ENCODE data around the gene POU3F2.

The POU3F2 gene

DNA sequence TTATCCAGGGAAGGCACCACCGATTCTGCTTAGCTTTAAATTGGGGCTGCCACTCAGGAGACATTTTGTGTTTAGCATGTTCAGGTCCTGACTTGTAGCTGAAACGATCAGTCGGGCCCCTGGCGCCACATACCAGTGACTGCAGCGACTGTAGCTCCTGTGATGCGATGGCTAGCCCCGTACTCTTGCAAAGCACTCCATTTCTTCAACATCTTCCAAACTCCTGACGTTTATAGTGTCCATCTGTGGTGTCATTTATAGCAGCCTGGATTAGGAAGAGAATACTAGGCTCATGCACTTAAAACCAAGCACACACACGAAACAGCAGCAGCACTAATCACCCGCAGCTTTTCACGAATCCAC is 13.0 kb downstream of the POU3F2 start:
- Histone ChIP-seq H3K9ac (ENCODE audit: low read length) (no peak overlapping the region), H3K27ac (ENCODE audit: low read depth, low read length) (no peak overlapping the region), H3K27me3 (ENCODE audit: control insufficient read depth in 1 of 2, insufficient read depth in 2 of 2, low read length in 2 of 2) (peaks cover 58 to 64% of the 10 kb centered on the region in 2 donors), H3K4me1 (ENCODE audit: insufficient read depth, low read length) (peaks cover 23% of the 10 kb centered on the region), H3K4me3 (ENCODE audit: low read depth in 1 of 2, low read length in 2 of 2) (no peak overlapping the region), H3K36me3 (ENCODE audit: insufficient read depth, low read length) (no peaks in the 10 kb centered on the region), H3K9me3 (ENCODE audit: low read length) (no peaks in the 10 kb centered on the region)

DNA sequence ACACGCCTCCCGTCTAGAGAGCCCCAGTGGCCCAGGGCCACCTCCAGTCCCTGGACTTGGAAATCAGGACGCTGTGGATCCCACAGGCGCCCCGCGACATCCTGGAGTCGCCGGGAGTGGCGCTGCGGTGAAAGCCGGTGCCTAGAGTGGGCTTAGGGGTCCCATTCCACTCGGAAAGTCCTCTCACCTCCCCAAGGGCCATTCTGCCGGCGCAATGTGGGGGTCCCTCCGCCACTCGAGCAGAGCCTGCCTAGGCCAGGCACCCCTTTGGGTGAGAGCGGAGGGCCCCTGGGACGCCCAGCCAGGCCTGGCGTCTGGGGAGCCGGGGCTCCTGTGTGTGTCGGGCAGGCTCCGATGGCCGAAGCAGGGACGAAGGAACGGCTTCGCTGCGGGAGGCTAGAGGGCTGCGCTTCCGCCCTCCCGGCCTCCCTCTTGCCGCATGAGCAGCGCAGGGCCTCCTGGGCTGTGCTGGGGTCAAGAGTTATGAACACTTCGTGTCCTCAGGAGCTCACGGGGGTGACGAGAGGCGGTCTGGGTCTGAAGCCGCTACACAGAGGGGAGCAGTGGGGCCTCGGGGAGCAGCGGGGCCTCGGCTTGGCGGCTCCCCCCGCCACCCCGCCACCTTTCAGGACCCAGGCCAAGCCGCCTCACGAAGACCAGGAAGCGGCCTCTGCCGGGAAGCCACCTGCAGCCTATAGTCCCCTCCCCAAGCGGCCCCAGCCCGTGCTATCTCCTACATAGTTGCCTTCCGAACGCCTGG is 13.6 kb downstream of the POU3F2 start:
- no peak overlapping the region for H3K9ac ChIP-seq (ENCODE audit: low read length)
- peaks cover 23% of the 10 kb centered on the region for H3K4me1 ChIP-seq (ENCODE audit: insufficient read depth, low read length)
- no peaks in the 10 kb centered on the region for H3K9me3 ChIP-seq (ENCODE audit: low read length)
- H3K36me3 ChIP-seq (ENCODE audit: insufficient read depth, low read length): no peaks in the 10 kb centered on the region
- peak overlapping the region in 1 of 2 donors; percentile 16 for H3K4me3 ChIP-seq (ENCODE audit: low read depth in 1 of 2, low read length in 2 of 2)
- H3K27me3 ChIP-seq (ENCODE audit: control insufficient read depth in 1 of 2, insufficient read depth in 2 of 2, low read length in 2 of 2): peaks cover 53 to 59% of the 10 kb centered on the region in 2 donors
- no peak overlapping the region for H3K27ac ChIP-seq (ENCODE audit: low read depth, low read length)

DNA sequence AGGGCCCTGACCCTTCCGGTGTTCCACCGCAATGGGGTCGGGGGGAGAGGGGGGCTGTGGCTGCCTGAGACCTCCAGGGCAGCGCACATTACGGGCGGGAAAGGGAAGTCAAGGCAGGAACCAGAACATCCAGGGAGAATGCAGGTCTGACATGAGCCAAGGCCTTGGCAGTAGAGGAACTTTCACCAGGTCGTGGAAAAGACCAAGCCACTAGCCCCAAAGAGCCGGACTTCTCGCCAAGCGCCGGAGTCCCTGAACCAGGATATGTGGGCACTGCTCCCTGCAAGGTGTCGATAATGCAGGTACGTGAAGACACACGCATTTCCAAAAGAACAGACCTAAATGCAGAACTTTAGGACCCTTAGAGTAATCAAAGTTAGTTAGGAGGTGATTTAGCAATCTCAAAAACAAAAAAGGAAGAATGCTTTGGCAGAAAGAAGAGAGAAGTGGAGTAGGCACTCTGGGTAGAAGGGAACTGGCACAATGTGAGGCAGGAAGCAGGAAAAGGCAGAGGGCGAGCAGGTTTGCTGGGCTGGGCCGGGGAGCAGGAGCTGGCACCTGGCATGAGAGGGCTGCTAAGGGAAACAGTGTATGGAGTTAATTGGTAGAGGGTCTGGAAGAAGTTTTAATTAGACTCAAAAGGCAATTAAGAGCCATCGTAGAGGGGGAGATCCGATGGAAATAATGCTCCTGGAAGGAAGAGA is 14.3 kb downstream of the POU3F2 start:
- no peak overlapping the region for H3K9ac ChIP-seq (ENCODE audit: low read length)
- H3K4me3 ChIP-seq (ENCODE audit: low read depth in 1 of 2, low read length in 2 of 2): no peak overlapping the region
- peaks cover 45 to 51% of the 10 kb centered on the region in 2 donors for H3K27me3 ChIP-seq (ENCODE audit: control insufficient read depth in 1 of 2, insufficient read depth in 2 of 2, low read length in 2 of 2)

DNA sequence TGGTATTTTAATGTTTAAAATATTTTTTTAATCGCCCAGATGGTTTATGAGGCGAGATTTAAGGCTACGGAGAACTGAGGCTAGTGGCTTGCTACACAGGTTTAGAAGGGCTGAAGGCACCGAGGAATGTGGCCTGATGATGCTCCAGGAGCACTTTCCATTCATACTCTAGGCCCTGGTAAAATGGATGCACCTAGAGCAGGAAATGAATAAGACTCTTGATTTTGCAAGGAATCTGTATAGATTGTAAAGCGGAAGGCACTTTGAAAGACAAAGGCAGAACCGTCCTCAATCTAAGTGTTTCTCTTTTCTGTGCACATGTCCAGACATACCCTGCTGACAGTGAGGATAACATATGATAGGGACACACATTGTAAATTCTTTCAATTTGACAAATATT is 30.1 kb downstream of the POU3F2 start:
- Histone ChIP-seq H3K9me3 (ENCODE audit: low read length) (no peaks in the 10 kb centered on the region), H3K27ac (ENCODE audit: low read depth, low read length) (no peak overlapping the region), H3K4me3 (ENCODE audit: low read depth in 1 of 2, low read length in 2 of 2) (no peak overlapping the region), H3K4me1 (ENCODE audit: insufficient read depth, low read length) (no peaks in the 10 kb centered on the region), H3K9ac (ENCODE audit: low read length) (no peak overlapping the region), H3K27me3 (ENCODE audit: control insufficient read depth in 1 of 2, insufficient read depth in 2 of 2, low read length in 2 of 2) (no peaks in the 10 kb centered on the region), H3K36me3 (ENCODE audit: insufficient read depth, low read length) (no peaks in the 10 kb centered on the region)

More for the DNA sequence above, 14.3 kb downstream of the POU3F2 start:
- Histone ChIP-seq H3K4me1 (ENCODE audit: insufficient read depth, low read length) (peaks cover 23% of the 10 kb centered on the region), H3K27ac (ENCODE audit: low read depth, low read length) (no peak overlapping the region), H3K36me3 (ENCODE audit: insufficient read depth, low read length) (no peaks in the 10 kb centered on the region), H3K9me3 (ENCODE audit: low read length) (no peaks in the 10 kb centered on the region)

DNA sequence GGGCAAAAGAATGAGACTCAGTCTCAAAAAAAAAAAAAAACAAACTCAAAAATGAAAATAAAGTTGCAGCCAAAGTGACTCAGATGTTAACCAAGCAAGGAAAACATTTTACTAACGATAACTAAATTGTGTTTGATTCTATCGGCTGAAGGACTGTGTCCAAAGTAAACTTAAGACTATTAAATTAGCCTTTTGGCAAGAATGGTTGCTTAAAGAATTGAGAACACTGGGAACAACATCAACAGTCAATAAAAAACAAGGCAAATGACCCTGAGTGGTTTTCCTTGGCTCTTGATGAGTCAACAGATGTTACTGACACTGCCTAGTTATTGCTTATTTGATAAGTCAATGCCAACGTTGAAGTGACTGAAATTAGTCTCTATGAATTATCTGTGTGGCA is 36.7 kb downstream of the POU3F2 start:
- H3K36me3 ChIP-seq (ENCODE audit: insufficient read depth, low read length): peaks cover 4% of the 10 kb centered on the region

DNA sequence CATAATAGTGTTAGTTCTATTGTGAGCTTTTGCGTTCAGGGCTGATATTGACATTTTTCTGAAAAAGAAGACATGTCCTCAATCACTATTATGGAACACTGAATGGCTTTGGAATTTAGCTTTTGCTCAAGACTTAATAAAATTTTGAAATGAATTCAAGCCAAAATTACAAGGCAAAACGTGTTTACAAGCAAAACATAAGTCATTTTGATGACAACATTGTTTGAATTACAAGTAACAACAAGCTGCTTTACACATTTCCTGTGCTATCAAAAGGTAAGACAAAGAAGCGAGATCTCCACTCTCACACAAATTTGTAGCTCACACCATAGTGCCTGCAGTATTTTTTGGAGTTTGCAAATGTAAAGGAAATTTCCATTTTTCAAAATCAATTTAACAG is 37.4 kb downstream of the POU3F2 start:
- H3K27ac ChIP-seq (ENCODE audit: low read depth, low read length): no peak overlapping the region

More for the DNA sequence above, 36.7 kb downstream of the POU3F2 start:
- no peak overlapping the region for H3K9ac ChIP-seq (ENCODE audit: low read length)
- no peaks in the 10 kb centered on the region for H3K9me3 ChIP-seq (ENCODE audit: low read length)
- no peaks in the 10 kb centered on the region for H3K27me3 ChIP-seq (ENCODE audit: control insufficient read depth in 1 of 2, insufficient read depth in 2 of 2, low read length in 2 of 2)
- H3K27ac ChIP-seq (ENCODE audit: low read depth, low read length): no peak overlapping the region
- no peaks in the 10 kb centered on the region for H3K4me1 ChIP-seq (ENCODE audit: insufficient read depth, low read length)
- no peak overlapping the region for H3K4me3 ChIP-seq (ENCODE audit: low read depth in 1 of 2, low read length in 2 of 2)

DNA sequence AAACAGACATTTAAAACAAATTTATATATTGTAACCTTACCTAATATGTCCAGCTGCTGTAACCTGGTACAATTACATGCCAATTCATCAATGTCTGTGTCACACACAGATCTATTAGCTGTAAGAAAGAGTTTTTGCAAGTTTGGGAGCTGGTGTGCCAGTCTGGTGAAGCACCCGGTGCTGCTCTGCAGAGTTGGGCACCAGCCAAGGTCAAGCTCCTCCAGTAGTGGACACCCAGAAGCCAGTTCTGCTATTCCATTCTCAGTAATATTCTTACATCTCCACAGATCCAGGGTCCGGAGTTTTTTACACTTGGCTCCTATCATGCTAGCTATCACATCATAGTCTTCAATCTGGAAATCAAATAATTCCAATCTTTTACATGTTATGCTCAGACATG is 41.0 kb downstream of the POU3F2 start:
- no peaks in the 10 kb centered on the region for H3K9me3 ChIP-seq (ENCODE audit: low read length)
- no peak overlapping the region for H3K4me3 ChIP-seq (ENCODE audit: low read depth in 1 of 2, low read length in 2 of 2)
- H3K4me1 ChIP-seq (ENCODE audit: insufficient read depth, low read length): no peaks in the 10 kb centered on the region
- H3K36me3 ChIP-seq (ENCODE audit: insufficient read depth, low read length): peaks cover 4% of the 10 kb centered on the region
- no peak overlapping the region for H3K27ac ChIP-seq (ENCODE audit: low read depth, low read length)
- no peak overlapping the region for H3K9ac ChIP-seq (ENCODE audit: low read length)
- H3K27me3 ChIP-seq (ENCODE audit: control insufficient read depth in 1 of 2, insufficient read depth in 2 of 2, low read length in 2 of 2): no peaks in the 10 kb centered on the region

More for the DNA sequence above, 37.4 kb downstream of the POU3F2 start:
- H3K9ac ChIP-seq (ENCODE audit: low read length): no peak overlapping the region
- H3K27me3 ChIP-seq (ENCODE audit: control insufficient read depth in 1 of 2, insufficient read depth in 2 of 2, low read length in 2 of 2): no peaks in the 10 kb centered on the region
- H3K4me3 ChIP-seq (ENCODE audit: low read depth in 1 of 2, low read length in 2 of 2): no peak overlapping the region
- H3K36me3 ChIP-seq (ENCODE audit: insufficient read depth, low read length): peaks cover 4% of the 10 kb centered on the region
- H3K9me3 ChIP-seq (ENCODE audit: low read length): no peaks in the 10 kb centered on the region
- H3K4me1 ChIP-seq (ENCODE audit: insufficient read depth, low read length): no peaks in the 10 kb centered on the region

DNA sequence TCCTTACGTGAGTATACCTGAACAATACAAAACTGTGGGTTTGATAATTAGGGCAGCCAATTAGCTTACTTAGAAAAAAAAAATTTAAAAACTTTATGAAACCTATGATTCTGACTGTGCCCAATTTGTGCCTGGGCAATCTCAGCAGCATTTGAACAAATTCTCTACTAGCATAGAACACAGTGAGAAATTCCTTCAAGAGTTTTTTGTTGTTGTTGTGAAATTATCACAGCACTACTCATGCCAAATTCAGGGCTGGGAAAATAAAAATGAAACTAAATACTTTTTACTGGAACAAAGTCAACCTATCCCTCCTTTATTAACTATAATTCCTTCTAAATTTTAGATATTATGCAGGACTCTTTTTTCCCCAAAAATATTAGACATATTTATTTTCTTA is 42.9 kb downstream of the POU3F2 start:
- Histone ChIP-seq H3K9ac (ENCODE audit: low read length) (no peak overlapping the region), H3K27ac (ENCODE audit: low read depth, low read length) (no peak overlapping the region), H3K9me3 (ENCODE audit: low read length) (no peaks in the 10 kb centered on the region), H3K27me3 (ENCODE audit: control insufficient read depth in 1 of 2, insufficient read depth in 2 of 2, low read length in 2 of 2) (no peaks in the 10 kb centered on the region), H3K4me1 (ENCODE audit: insufficient read depth, low read length) (no peaks in the 10 kb centered on the region), H3K4me3 (ENCODE audit: low read depth in 1 of 2, low read length in 2 of 2) (no peak overlapping the region), H3K36me3 (ENCODE audit: insufficient read depth, low read length) (peaks cover 4% of the 10 kb centered on the region)

DNA sequence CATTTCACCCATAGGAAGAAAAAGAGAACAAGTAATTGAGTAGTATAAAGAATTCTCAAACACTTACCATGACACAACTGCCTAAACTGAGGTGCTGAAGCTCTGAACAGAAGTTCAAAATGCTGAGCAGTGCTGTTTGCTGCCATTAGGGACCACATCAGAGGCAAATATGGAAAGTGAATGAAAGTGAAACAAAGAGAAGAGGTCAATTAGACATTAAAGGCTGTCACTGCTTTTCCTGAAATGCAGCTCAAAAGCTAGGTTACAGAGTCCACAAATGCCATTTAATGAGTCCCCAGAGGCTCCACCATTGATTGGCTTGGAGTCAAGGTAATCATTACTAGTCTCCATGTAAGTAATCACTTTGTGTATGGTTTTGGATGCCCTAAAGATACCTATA is 46.1 kb downstream of the POU3F2 start:
- Histone ChIP-seq H3K4me3 (ENCODE audit: low read depth in 1 of 2, low read length in 2 of 2) (no peak overlapping the region), H3K27me3 (ENCODE audit: control insufficient read depth in 1 of 2, insufficient read depth in 2 of 2, low read length in 2 of 2) (no peaks in the 10 kb centered on the region), H3K9me3 (ENCODE audit: low read length) (no peaks in the 10 kb centered on the region), H3K9ac (ENCODE audit: low read length) (no peak overlapping the region), H3K27ac (ENCODE audit: low read depth, low read length) (no peak overlapping the region), H3K4me1 (ENCODE audit: insufficient read depth, low read length) (no peaks in the 10 kb centered on the region), H3K36me3 (ENCODE audit: insufficient read depth, low read length) (no peaks in the 10 kb centered on the region)

DNA sequence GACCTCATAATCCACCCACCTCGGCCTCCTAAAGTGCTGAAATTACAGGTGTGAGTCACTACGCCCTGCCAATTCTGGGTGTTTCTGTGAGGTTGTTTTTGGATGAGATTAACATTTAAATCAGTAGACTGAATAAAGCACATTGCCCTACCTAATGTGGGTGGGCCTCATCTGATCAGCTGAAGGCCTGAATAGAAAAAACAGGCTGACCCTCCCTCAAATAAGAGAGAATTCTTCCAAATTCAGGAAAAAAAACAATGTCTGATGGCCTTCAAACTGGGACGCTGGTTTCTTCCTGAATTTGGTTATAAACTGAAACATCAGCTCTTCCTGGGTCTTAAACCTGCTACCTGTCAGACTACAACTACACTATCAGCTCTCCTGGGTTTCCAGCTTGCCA is 51.0 kb downstream of the POU3F2 start:
- Histone ChIP-seq H3K4me1 (ENCODE audit: insufficient read depth, low read length) (no peaks in the 10 kb centered on the region), H3K27me3 (ENCODE audit: control insufficient read depth in 1 of 2, insufficient read depth in 2 of 2, low read length in 2 of 2) (no peaks in the 10 kb centered on the region)

DNA sequence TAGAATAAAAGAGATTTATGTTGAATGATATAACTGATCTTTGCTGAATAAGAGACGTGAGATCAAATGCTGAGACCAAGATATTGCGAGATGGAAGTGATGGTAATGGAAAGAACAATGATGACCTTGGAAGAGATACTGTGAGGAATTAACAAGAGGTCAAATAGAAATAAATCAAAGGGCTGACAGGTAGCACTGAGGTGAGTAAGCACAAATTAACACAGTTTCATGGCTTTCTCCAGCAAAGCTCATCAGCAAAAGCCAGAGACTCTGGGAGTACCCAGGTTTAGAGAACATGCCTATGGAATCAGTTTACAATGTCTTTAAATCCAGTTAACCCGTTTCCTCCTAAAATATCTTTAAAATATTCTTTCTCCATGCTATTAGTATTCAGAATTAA is 53.3 kb downstream of the POU3F2 start:
- H3K9ac ChIP-seq (ENCODE audit: low read length): no peak overlapping the region
- no peak overlapping the region for H3K4me3 ChIP-seq (ENCODE audit: low read depth in 1 of 2, low read length in 2 of 2)
- no peaks in the 10 kb centered on the region for H3K9me3 ChIP-seq (ENCODE audit: low read length)
- H3K36me3 ChIP-seq (ENCODE audit: insufficient read depth, low read length): peaks cover 3% of the 10 kb centered on the region
- no peak overlapping the region for H3K27ac ChIP-seq (ENCODE audit: low read depth, low read length)
- no peaks in the 10 kb centered on the region for H3K4me1 ChIP-seq (ENCODE audit: insufficient read depth, low read length)
- no peaks in the 10 kb centered on the region for H3K27me3 ChIP-seq (ENCODE audit: control insufficient read depth in 1 of 2, insufficient read depth in 2 of 2, low read length in 2 of 2)

More for the DNA sequence above, 51.0 kb downstream of the POU3F2 start:
- no peak overlapping the region for H3K4me3 ChIP-seq (ENCODE audit: low read depth in 1 of 2, low read length in 2 of 2)
- H3K9me3 ChIP-seq (ENCODE audit: low read length): no peaks in the 10 kb centered on the region
- no peaks in the 10 kb centered on the region for H3K36me3 ChIP-seq (ENCODE audit: insufficient read depth, low read length)
- H3K9ac ChIP-seq (ENCODE audit: low read length): no peak overlapping the region
- no peak overlapping the region for H3K27ac ChIP-seq (ENCODE audit: low read depth, low read length)

Data from muscle layer of colon (tissue), 2 donors.